A673 (cell line): ENCODE measurements around the gene POU2F3. TPM values are rescaled to one million over a fixed set of nuclear protein-coding genes. Genes with fewer than 3 reads are reported as not detected.
"Not testable (repeated sequence)": the region's sequence is repeated elsewhere in the genome, so short reads cannot be mapped to it uniquely, and the experiment has no call there.

Experiments
- BruUV-seq: library from RNA; stranded (reverse); fragments of 400-500 nt; replicated peaks from 2 replicates; lab custom pipeline; 2021; lab: Mats Ljungman, UMichigan
- CTCF ChIA-PET: fragments of 300-600 bp; sonication (Branson Sonifier 250); formaldehyde crosslinking; loops from one replicate; lab custom pipeline; 2022; ENCODE audit warnings: antibody characterized with exemption; lab: Charles Lee
- POLR2A ChIA-PET: fragments of 300-600 bp; sonication (Branson Sonifier 250); formaldehyde crosslinking; loops from one replicate; lab custom pipeline; 2022; ENCODE audit warnings: antibody characterized with exemption; ENCODE audit not compliant: low non-redundant PET; lab: Charles Lee
- DNase-seq: peaks from one replicate; pipeline ENCODE4 v3.0.0-alpha.2; 2015; ENCODE audit warnings: low spot score
- H3K27ac ChIP-seq: fragments of 200-600 bp; sonication (generic); 2 replicates; pipeline ENCODE4 v1.5.1; 2016; ENCODE audit warnings: mixed run types, low read depth, mild to moderate bottlenecking, mixed read lengths, antibody characterized with exemption, low read length; ENCODE audit not compliant: poor library complexity, severe bottlenecking
- H3K27me3 ChIP-seq: fragments of 200-600 bp; sonication (generic); replicated peaks from 2 replicates; pipeline ENCODE4 v1.6.1; 2017; ENCODE audit warnings: mixed run types, low read depth, mild to moderate bottlenecking, mixed read lengths, antibody characterized with exemption, low read length; ENCODE audit not compliant: insufficient read depth, poor library complexity
- H3K36me3 ChIP-seq: fragments of 200-600 bp; sonication (generic); 2 replicates; pipeline ENCODE4 v1.6.1; 2016; ENCODE audit warnings: mixed run types, mild to moderate bottlenecking, mixed read lengths, antibody characterized with exemption, low read length; ENCODE audit not compliant: insufficient read depth, poor library complexity, severe bottlenecking
- H3K4me1 ChIP-seq: fragments of 200-600 bp; sonication (generic); 2 replicates; pipeline ENCODE4 v1.6.1; 2017; ENCODE audit warnings: mixed run types, mild to moderate bottlenecking, mixed read lengths, antibody characterized with exemption, low read length; ENCODE audit not compliant: insufficient read depth, poor library complexity, severe bottlenecking
- H3K4me3 ChIP-seq: fragments of 200-600 bp; sonication (generic); 2 replicates; pipeline ENCODE4 v1.5.1; 2016; ENCODE audit warnings: low read depth, mixed run types, mild to moderate bottlenecking, mixed read lengths, low read length; ENCODE audit not compliant: poor library complexity, severe bottlenecking
- H3K9me3 ChIP-seq: fragments of 200-600 bp; sonication (generic); 2 replicates; pipeline ENCODE4 v1.6.1; 2016; ENCODE audit warnings: mixed run types, low read depth, mild to moderate bottlenecking, mixed read lengths, antibody characterized with exemption, low read length; ENCODE audit not compliant: poor library complexity, severe bottlenecking
- CTCF ChIP-seq: fragments of 300-800, 200-600 bp; sonication (generic); conservative IDR thresholded peaks from 2 replicates; pipeline ENCODE4 v1.5.1; 2017; ENCODE audit warnings: low read depth, mild to moderate bottlenecking, antibody characterized with exemption, low read length, moderate library complexity, mixed read lengths
- EZH2 ChIP-seq: fragments of 200-600 bp; sonication (generic); IDR thresholded peaks from 2 replicates; pipeline ENCODE4 v1.6.1; 2017; ENCODE audit warnings: borderline replicate concordance, low read depth, mild to moderate bottlenecking, mixed read lengths, antibody characterized with exemption, low read length; ENCODE audit not compliant: poor library complexity, severe bottlenecking
- intact Hi-C: fragments of 100-400 bp; cut with micrococcal nuclease; formaldehyde crosslinking; loops from one replicate; pipeline ENCODE4 v1.10.0; 2022; ENCODE audit not compliant: unreplicated experiment
- total RNA-seq: library from RNA; stranded (reverse); gene quantifications from 2 replicates; pipeline ENCODE4 v1.2.3, GENCODE V29; 2021

POU2F3 gene
- total RNA-seq, 1 experiment from 2014 or later, result not detected

DNA sequence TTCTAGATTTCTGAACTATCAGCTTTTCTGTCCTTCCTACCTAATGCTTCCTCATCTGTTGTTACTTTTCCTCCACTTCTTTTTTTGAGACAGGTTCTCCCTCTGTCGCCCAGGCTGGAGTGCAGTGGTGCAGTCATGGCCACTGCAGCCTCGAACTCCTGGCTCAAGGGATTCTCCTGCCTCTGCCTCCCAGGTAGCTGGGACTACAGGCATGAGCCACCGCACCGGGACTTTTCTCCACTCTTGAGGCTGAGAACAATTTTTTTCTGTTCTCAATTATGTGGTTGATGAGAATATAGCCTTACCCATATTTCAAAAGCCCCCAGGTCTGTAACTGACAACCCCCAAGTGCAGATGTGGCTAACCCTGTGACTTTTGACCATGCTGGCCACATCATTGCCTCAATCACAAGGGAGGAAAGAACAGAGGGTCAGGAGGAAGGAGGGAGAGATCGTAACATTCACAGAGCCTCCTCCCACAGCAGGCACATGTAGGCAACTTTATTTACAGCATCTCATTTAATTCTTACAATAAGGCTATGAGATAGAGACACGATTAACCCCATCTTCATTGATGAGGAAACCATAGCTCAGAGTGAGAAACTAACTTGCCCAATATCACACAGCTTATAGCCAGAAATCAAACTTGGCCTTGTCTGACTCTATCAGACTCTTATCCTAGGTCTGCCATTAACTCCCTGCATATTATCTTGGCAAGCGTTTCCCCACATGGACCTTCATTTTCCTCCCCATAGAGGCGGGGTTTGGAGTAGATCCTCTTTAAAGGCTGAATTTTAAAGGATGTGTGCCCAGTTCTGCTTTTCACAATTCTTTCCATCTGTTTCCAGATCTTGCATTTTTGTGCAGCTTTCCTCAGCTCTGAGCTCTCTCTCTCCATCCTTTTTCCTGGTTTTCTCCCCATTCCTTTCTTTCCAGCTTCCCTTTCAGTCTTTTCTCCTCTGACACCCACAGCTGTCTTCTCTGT is 9.6 kb downstream of the POU2F3 start:
- CTCF ChIA-PET, result no interaction called here
- Histone ChIP-seq H3K9me3 (no peaks in the 10 kb centered on the region), H3K4me1 (no peaks in the 10 kb centered on the region), H3K27ac (no peak overlapping the region), H3K4me3 (no peak overlapping the region), H3K36me3 (no peaks in the 10 kb centered on the region), H3K27me3 (peaks cover 24% of the 10 kb centered on the region)
- POLR2A ChIA-PET, result no interaction called here
- no TSS peak for BruUV-seq
- no peak for DNase-seq
- no peak for TF ChIP-seq EZH2
- intact Hi-C loops, result no loop called here

- H3K4me1 ChIP-seq, H3K27ac ChIP-seq, H3K9me3 ChIP-seq, CTCF ChIA-PET, H3K4me3 ChIP-seq, BruUV-seq, DNase-seq, POLR2A ChIA-PET, intact Hi-C loops, H3K36me3 ChIP-seq: not testable (repeated sequence)
- H3K27me3 ChIP-seq, result peaks cover 29% of the 10 kb centered on the region
Measured at GRCh38 chr11:120253377-120253776, 13.4 kb downstream of the POU2F3 start.

DNA sequence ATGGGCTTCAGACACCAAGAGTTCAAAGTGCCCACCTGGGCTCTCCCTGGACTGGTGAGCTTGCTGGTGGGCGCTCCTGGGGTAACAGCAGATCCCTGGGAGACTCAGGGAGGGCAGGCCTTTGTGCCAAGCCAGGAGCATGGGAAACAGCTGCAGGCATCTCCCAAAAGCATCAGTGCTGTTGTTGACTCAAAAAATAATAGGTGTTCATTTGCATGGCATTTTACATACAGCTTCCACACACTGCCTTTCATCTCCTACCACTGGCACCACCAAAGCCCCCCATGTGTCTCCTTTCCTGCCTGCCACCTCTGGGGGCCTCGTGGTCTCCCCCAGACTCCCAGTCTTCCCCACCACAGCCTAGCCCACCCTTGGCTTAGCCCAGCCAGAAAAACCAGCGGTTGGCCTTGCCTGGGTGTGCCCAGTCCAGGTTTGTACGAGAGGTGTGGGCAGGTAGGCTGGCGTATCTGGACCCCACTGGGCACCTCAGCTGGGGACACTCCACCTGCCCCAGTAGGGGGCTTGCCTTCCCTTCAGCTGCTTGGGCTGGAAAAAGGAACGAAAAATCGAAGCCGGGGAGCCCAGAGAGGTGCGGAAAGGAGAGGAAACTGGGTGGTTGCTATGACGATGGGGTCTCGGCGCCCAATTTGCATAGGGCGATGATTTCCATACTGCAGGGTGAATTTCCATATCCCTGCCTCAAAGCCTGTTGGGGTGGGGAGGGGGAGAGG is 15.0 kb downstream of the POU2F3 start:
- Histone ChIP-seq H3K4me1 (no peaks in the 10 kb centered on the region), H3K27me3 (peaks cover 29% of the 10 kb centered on the region), H3K36me3 (no peaks in the 10 kb centered on the region), H3K9me3 (no peaks in the 10 kb centered on the region), H3K27ac (no peak overlapping the region), H3K4me3 (no peak overlapping the region)
- TF ChIP-seq EZH2, result no peak
- TF ChIP-seq CTCF, result no peak
- no TSS peak for BruUV-seq
- ChIA-PET POLR2A (no interaction called here), CTCF (no interaction called here)
- intact Hi-C loops, result no loop called here
- DNase-seq, result no peak

DNA sequence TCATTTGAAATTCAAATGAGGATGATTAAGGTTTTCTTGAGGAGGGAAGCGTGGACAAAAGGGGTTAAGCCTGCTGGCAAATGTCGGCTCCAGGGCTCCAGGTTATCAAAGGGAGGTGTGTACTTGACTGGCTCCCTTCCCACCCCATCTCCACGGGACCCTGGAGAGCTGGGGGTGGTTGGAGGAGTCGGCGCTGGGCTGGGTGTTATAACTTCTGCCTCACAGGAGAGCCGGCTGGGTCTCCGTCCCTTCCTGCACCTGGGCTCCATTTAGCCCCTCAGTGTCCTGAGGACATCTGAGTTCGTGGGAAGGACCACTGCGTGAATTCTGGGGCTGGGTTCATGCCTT is 15.6 kb downstream of the POU2F3 start:
- ChIA-PET POLR2A (no interaction called here), CTCF (no interaction called here)
- TF ChIP-seq EZH2, result no peak
- TF ChIP-seq CTCF, result no peak
- Histone ChIP-seq H3K4me1 (no peaks in the 10 kb centered on the region), H3K4me3 (no peak overlapping the region), H3K27me3 (peaks cover 29% of the 10 kb centered on the region), H3K27ac (no peak overlapping the region), H3K36me3 (no peaks in the 10 kb centered on the region), H3K9me3 (no peaks in the 10 kb centered on the region)
- no peak for DNase-seq
- BruUV-seq, result no TSS peak
- intact Hi-C loops, result no loop called here
